LNCAP (cell line): ENCODE measurements around the gene KRT76.

Experiments
- TF ChIP-seq, protein P1 (sequence below): fragments of 450-650 bp; IDR thresholded peaks from 2 replicates; pipeline ENCODE4 v1.5.1; 2017; ENCODE audit warnings: mild to moderate bottlenecking

Gene KRT76

DNA sequence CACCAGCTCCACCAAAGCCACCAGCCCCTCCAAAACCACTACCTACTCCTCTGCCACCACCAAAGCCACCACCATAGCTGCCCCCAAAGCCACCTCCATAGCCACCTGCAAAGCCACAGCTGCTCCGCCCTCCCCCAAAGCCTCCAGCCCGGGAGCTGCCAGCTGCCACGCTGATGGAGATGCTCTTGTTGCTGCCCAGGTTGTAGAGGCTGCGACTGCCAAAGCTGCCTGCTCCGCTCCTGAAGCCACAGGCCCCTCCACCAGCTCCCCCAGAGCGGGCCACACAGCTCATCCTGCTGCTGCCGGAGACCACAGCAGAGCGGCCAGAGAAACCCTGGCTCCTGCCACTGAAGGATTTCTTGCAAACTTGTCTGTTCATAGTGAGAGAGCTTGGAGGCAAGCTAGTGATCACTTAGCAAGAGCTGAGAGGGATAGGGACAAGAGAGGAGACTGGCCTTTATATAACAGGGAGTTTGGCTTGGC, at the start of gene KRT76:
Gene KRT76 (minus strand): TSS at position 433 of the 483 bp plus-strand sequence. CDS start 54 bp downstream, at position 379.
- TF ChIP-seq, protein P1, sequence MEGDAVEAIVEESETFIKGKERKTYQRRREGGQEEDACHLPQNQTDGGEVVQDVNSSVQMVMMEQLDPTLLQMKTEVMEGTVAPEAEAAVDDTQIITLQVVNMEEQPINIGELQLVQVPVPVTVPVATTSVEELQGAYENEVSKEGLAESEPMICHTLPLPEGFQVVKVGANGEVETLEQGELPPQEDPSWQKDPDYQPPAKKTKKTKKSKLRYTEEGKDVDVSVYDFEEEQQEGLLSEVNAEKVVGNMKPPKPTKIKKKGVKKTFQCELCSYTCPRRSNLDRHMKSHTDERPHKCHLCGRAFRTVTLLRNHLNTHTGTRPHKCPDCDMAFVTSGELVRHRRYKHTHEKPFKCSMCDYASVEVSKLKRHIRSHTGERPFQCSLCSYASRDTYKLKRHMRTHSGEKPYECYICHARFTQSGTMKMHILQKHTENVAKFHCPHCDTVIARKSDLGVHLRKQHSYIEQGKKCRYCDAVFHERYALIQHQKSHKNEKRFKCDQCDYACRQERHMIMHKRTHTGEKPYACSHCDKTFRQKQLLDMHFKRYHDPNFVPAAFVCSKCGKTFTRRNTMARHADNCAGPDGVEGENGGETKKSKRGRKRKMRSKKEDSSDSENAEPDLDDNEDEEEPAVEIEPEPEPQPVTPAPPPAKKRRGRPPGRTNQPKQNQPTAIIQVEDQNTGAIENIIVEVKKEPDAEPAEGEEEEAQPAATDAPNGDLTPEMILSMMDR, result no peak

DNA sequence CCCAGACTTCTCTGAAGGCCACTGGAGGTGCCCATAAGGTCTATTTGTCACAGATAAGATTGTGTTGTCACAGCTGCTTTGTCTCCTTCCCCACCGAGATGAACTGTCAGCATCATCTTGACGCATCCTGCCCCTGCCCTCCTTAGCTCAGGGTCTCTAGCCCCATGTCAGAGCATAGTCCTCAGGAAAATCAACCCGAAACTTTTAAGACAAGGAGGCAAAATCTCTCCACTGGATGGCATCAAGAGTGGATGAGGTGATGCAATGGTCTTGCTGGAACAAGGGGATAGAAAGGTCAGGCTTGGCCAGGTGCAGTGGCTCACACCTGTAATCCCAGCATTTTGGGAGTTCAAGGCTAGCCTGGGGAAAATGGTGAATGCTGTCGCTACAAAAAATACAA, 48.8 kb upstream of the KRT76 start:
- TF ChIP-seq, protein P1, result no peak

DNA sequence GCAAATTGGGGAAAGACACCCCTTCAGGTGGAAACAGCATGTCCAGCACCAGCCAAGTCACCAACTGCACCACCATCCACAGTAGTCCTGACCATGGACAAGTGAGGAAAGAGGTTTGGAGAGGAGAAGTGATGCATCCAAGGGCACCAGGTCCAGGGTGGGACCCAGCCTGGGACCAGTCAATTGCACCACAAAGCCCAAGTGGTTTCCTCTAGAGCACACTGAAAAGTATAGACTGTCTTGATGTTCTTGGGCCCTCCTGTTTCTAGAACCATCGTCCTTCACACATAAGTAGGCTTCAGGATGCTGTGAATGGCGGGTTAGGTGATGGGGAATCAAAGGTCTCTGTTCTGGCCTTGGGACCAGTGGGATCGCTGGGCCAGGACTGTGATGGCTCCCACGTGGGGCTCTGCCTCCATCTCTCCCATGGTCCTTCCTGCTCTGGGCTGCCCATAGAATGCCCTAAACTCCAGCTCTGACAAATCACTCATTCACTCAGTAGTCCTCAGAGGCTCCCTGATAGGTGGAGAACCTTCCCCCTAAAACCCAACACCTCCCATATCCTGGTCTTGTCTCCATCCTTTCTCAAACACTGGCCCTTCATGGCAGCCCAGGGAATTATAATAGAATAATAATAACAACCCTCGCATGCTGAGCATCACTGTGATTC, 47.7 kb upstream of the KRT76 start:
- TF ChIP-seq, protein P1, result no peak

DNA sequence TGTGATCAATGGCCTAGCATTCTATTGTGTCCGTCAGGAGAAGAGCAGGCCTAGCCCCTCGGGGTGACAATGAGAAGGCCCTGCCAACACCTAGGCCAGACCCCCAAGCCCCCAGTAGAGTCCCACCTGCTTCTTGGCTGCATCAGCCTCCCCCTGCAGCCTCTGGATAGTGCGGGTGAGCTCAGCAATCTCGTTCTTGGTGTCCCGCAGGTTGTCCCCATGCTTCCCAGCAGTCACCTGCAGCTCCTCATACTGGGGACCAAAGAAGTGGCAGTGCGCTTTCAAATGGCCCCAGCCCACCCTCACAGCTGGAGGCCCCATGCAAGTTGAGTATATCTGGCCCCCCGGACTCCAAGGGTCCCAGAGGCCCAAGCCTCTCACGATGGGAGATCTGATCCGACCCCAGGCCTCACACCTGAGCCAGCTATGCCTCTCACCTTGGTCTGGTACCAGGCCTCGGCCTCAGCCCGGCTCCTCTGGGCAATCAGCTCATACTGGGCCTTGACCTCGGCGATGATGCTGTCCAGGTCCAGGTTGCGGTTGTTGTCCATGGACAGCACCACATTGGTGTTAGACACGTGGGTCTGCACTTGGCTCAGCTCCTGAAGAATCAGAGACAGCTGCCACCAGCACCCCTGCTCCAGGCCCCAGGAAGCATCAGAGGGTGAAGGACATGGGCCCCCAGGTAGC, 46.8 kb upstream of the KRT76 start:
- TF ChIP-seq, protein P1, result no peak

DNA sequence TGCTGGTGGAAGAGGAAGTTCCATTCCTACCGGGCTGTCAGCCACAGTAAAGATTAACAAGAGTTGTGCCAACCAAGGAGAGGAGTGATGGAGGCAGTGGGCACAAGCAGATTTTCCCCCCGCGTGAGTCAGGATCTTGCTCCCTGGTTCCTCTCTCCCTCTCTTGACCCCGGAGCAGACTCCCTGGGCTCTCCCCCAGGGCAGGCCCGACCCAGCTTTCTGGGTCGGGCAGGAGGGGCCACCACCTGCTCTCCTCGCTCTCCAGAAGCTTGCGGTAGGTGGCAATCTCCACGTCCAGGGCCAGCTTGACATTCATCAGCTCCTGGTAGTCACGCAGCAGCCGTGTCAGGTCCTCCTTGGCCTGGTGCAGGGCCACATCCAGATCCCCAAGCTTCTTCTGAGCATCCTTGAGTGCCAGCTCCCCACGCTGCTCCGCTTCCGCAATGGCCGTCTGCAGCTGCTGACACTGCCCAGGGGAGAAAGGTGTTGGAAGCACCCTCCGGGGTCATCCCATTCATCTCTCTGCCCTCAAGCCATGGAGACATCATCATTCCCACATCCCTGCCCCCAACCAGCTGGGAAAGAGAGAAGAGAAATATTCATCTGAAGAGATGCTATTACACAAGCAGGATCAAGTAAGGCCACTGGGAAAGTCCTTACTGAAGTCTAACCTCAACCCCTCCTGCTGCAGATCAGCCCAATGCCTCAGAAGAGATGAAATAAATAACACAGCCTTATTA, 45.8 kb upstream of the KRT76 start:
- TF ChIP-seq, protein P1, result no peak

DNA sequence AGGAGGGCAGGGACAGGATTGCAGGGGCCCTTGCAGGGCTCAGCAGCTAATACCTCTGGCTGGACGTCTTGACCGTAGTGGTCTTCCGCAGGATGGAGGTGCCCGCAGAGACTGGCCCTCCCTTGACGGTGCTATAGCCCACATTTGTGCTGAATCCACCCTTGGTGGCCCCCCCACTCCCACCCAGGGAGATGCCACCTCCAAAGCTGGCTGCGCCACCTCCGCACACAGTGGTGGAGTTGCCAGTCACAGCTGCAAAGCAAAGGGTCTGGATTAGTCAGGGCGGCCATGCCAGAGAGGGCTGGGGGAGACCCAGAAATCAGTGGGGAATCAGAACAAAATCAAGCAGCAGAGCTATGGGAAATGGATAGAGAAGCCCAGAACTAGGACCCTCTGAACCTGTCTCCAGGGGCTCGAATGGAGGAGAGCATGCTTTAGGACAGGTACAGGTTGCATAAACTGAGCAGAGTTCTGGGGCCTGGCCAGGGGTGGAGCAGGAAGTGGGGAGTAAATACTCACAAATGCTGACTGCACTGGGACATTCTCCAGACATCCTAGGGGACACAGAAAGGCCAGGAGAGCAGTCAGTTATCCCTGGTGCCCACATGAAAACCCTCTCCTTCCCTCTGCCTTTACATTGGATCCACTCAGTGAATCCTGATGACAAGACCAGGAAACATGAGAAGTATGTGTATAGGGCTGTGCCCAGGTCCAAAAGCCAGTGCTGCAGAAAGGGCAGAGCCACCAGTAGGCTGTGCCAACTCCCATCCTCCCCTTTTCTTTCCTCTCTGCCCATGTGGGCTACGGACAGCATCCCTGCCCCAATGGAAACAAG, 44.9 kb upstream of the KRT76 start:
- TF ChIP-seq, protein P1, result no peak
